GM12801 (cell line): Measurements from ENCODE around the gene BRAP.

Source experiments
- TF ChIP-seq, protein P1 (sequence below): IDR thresholded peaks from one replicate; pipeline ENCODE4 v1.5.1; 2011; ENCODE audit warnings: control low read depth; ENCODE audit not compliant: insufficient read length; ENCODE audit errors: extremely low read depth

Gene BRAP

DNA sequence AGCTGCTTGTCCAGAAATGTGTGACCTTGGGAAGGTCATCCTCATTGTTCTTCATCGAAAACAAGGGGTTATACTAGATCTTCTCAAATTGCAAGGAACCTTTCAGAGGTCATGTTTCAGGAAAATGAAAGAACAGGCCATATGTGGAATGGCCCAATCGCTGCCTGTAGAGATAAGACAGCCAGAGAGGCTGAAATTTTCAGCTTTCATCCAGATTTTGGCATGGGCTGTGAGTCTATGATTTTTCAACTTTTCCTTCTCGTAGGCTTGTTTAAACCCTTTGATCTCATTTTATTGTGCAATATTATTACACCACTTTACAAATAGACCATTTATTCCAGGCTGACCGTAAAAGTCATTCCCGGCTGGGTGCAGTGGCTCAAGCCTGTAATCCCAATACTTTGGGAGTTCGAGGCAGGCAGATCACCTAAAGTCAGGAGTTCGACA lies 69.6 kb downstream of the BRAP start:
- TF ChIP-seq, protein P1, sequence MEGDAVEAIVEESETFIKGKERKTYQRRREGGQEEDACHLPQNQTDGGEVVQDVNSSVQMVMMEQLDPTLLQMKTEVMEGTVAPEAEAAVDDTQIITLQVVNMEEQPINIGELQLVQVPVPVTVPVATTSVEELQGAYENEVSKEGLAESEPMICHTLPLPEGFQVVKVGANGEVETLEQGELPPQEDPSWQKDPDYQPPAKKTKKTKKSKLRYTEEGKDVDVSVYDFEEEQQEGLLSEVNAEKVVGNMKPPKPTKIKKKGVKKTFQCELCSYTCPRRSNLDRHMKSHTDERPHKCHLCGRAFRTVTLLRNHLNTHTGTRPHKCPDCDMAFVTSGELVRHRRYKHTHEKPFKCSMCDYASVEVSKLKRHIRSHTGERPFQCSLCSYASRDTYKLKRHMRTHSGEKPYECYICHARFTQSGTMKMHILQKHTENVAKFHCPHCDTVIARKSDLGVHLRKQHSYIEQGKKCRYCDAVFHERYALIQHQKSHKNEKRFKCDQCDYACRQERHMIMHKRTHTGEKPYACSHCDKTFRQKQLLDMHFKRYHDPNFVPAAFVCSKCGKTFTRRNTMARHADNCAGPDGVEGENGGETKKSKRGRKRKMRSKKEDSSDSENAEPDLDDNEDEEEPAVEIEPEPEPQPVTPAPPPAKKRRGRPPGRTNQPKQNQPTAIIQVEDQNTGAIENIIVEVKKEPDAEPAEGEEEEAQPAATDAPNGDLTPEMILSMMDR = no peak

DNA sequence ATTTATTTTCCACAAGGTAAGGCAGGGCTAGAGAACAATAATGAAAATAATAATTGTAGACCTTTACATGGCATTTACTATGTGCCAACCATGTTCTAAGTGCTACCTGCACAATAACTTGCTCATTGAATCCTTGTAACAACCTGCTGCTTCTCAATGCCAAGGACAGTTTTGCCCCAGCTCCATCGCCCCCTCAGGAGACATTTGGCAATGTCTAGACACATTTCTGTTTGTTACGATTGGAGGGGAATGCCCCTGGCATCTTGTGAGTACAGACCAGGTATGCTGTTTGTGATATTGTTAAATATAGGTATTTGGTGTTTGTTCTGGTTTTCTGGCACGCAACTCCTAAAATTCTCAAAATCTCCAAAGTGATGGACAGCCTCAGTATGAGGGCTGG lies 78.5 kb downstream of the BRAP start:
- TF ChIP-seq, protein P1 = no peak

DNA sequence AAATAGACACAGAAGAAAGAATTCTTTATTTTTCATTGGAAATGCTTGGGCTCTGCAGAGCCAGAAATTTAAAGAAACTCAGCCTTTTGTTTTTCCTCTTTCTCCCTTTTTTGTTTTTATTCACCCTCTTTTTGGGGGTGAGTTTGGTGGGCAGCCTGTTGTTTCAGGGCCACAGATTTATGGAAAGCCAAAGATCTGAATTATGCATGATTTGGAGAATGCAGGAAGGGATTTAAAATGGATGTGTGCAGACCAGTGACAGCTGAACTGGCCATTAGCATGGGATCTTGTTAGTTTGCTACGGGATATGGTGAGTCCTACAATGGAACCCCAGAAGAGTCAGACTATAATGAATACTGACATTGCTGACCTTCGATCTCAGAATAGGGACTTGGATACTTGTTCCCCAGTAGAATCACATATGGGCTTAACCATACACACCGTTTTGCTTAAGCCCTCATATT lies 79.0 kb downstream of the BRAP start:
- TF ChIP-seq, protein P1 = no peak

DNA sequence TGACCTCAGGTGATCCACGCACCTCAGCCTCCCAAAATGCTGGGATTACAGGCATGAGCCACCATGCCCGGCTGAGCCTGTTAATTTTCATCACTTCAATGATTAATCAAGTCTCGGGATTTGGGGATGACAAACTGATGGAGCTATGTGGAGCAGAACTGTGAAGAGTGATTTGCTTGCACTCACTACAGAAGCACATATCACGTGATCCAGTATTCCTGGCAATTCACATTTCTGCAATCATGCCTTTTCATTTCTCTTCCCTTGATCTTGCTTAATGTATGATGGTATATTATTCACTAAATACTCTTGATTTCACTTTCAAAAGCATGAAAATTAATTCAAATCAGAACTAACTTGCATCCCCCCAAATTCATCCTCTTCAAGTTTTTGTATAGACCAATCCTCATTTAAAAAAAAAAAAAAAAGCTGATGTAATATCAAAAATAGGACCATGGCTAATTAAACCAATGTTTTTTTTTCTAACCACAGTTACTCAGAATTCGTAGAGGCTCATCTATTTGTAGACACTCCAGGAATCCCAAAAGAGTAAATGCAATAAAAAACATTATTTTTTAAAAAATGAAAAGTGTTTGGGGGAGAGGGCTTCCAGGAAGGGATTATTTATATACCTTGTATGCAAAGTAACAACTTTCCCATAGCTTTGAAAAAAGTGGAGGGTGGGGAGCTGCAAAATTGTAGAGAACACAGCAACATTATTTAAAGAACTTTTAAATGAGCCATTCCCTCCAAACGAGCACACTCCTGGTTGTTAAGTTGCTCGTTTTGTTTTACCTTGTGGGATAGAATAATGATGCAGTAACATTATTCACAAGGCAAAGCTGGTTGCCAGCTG lies 79.6 kb downstream of the BRAP start:
- TF ChIP-seq, protein P1 = no peak

DNA sequence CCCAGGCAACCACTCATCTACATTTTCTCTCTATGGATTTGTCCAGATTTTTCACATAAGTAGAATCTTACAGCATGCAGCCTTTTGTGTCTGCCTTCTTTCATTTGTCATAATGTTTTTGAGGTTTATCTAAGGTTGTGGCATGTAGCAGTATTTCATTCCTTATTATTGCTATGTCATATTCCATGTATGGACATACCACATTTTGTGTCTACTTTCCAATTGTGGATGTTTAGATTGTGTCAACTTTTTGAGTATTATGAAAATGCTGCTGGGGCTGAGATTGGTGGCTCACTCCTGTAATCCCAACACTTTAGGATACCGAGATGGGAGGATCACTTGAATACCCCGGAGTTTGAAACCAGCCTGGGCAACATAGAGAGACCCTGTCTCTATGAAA lies 83.4 kb downstream of the BRAP start:
- TF ChIP-seq, protein P1 = no peak

DNA sequence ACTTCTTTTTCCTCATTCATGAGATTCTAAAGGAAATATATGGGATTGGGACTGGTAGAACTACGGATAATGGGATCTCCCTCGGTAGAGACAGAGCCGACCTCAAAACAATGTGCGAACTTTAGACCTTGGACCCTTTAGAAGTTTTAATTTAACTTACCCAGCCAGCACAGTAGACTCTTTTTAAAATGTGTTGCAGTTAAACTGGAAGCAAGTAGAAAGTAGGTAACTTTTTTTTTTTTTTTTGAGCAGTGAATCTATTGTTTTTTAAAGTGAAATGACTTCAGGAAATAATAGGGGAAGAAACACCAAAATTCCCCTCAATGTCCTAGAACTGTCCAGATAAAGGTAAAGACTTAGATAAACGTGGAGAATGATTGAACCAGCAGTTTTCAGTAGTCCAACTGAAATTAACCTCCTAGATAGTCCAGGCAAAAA lies 85.5 kb downstream of the BRAP start:
- TF ChIP-seq, protein P1 = no peak

DNA sequence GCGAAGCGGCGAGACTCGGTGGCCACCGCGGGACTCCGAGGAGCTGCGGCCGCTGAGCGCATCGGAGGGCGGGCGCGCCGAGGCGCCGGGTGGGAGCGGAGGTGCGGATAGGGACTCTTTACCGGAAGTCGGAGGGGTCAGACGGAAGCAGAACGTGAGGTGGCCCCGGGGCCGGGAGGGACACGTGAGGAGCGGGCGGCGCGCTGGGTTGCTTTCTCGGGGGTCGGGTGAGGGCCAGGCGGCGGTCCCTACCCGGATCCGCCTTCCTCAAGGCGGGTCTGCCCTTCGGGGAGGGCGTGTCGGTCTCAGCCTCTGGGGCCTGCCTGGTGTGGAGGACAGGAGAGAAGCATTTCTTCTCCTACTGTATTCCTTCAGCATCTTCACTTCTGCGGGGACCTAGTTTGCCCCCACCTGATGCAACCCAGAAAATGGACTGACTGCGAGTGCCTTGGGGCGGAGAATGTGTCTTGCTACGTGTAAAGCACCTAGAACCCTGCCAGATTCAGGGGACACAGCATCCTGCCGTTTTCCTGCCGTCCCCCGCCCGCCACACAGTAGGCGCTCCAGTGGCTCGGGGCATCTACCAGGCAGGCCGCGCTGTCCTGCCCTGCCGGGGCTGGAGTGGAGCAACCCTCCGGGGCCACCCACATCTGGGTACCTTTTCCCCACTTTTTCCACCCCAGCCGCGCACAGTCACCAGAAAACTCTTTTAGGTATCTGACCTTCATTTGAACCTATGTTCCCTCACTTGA lies 86.1 kb downstream of the BRAP start:
- TF ChIP-seq, protein P1 = no peak
